Ovary (tissue), 3 donors: ENCODE measurements around the gene NIT1.

ENCODE experiments used
- POLR2A ChIP-seq: fragments of 450-650 bp; IDR thresholded peaks from one replicate; pipeline ENCODE4 v1.6.1; 2017; ENCODE audit warnings: antibody characterized with exemption, mild to moderate bottlenecking, moderate library complexity
- TF ChIP-seq, protein P1 (sequence below), 3 donors: fragments of 450-650 bp in 2 of 3; fragments of 200-600 bp in 1 of 3; IDR thresholded peaks; one replicate each; pipeline versions ENCODE4 v1.5.1 to v1.8.0; 2016 to 2022; ENCODE audit warnings: antibody characterized with exemption in 3 of 3, mild to moderate bottlenecking in 1 of 3
- donor health status: DM: no; HTN: no; CAD: no.

DNA sequence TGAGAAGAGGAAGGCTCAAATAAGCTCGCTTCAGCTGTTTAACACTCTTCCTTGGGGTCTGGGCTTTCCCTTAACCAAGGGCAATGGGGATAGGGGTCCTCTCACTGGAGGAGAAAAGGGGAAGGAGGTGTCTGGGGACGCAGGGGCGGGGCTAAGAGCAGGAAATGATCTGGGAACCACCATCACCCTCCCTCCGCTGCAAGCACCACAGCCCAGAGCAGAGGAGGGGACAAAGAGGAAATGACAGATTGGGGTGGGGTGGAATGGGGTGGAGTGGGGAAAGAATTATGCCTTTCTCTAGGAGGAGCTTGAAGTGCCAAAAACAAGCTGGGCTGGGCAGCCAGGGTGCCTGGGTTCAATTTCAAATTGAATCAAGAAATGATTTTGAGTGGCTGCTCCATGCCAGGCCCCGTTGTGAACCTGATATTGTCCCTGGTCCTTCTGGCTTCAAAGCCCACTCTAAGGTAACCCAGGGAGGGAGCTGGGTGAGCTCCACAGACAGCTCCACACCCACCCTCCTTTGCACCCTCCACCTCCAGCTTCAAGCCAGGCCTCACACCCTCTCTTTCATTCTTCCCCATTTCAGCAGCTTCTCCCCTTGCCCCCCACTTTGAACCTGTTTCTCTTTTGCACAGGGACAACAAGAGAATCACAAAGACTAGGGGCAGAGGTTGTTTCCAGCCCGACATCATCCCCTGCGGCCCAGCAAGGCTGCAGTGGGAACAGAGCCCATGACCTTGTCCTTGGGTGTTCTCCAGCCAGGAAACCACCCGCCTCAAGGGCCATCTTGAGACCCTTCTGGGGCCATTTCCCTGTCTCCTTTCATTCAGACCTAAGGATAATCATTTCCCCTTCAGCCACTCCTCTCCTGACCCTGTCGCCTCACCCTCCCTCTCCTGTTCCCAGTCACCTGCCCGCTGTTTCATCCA is 49.3 kb upstream of the NIT1 start:
- TF ChIP-seq, protein P1, sequence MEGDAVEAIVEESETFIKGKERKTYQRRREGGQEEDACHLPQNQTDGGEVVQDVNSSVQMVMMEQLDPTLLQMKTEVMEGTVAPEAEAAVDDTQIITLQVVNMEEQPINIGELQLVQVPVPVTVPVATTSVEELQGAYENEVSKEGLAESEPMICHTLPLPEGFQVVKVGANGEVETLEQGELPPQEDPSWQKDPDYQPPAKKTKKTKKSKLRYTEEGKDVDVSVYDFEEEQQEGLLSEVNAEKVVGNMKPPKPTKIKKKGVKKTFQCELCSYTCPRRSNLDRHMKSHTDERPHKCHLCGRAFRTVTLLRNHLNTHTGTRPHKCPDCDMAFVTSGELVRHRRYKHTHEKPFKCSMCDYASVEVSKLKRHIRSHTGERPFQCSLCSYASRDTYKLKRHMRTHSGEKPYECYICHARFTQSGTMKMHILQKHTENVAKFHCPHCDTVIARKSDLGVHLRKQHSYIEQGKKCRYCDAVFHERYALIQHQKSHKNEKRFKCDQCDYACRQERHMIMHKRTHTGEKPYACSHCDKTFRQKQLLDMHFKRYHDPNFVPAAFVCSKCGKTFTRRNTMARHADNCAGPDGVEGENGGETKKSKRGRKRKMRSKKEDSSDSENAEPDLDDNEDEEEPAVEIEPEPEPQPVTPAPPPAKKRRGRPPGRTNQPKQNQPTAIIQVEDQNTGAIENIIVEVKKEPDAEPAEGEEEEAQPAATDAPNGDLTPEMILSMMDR (IDR thresholded peaks at IDR 0.05): no peak
- TF ChIP-seq POLR2A: no peak
